IPS DF 6.9 (cell line): ENCODE data around the gene AOAH.

Source experiments
- DNase-seq: peaks from one replicate; pipeline ENCODE4 v3.0.0-alpha.2; 2013; ENCODE audit warnings: low read depth, low spot score
- H3K27ac ChIP-seq: one replicate; pipeline ENCODE4 v1.5.1; 2013; ENCODE audit warnings: low read length, control low read depth
- H3K27me3 ChIP-seq: 2 replicates; pipeline ENCODE4 v1.6.1; 2013; ENCODE audit warnings: mild to moderate bottlenecking, low read length; ENCODE audit not compliant: control insufficient read depth, insufficient read depth
- H3K36me3 ChIP-seq: 2 replicates; pipeline ENCODE4 v1.6.1; 2013; ENCODE audit warnings: low read length; ENCODE audit not compliant: control insufficient read depth, insufficient read depth
- H3K4me1 ChIP-seq: 2 replicates; pipeline ENCODE4 v1.6.1; 2013; ENCODE audit warnings: low read length; ENCODE audit not compliant: control insufficient read depth, insufficient read depth
- H3K4me3 ChIP-seq: 2 replicates; pipeline ENCODE4 v1.5.1; 2013; ENCODE audit warnings: mild to moderate bottlenecking, low read length
- H3K9me3 ChIP-seq: 2 replicates; pipeline ENCODE4 v1.6.1; 2013; ENCODE audit warnings: low read length, inconsistent platforms; ENCODE audit not compliant: control insufficient read depth, insufficient read depth
- WGBS: extraction: QIAGEN DNeasy Blood & Tissue Kit; methylation state at CpG from one replicate; pipeline ENCODE4 v1.1.7; 2013; ENCODE audit warnings: mixed read lengths, missing lambda C conversion rate; ENCODE audit not compliant: insufficient read length, insufficient coverage; 5-methylcytosine and 5-hydroxymethylcytosine counted together

AOAH gene

DNA sequence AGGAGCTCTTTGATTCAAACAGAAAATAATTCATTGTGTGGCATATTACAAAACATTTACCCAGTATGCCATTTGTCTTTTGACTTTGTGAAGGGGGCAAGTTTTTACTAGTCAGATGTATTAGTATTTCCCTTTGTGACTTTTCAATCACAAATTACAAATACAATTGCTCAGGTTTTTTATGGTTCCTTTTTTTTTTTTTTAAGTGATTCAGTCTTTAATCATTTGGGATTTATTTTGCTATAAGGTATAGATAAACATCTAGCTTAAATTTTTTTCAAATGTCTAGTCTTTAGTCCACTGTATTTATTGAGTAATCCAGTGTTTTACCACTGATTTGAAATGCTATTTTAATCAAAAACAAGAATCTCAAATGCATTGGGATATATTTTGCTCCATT is 75.9 kb downstream of the AOAH start:
- H3K4me1 ChIP-seq = peaks cover 2% of the 10 kb centered on the region
- no peaks in the 10 kb centered on the region for H3K9me3 ChIP-seq
- H3K27me3 ChIP-seq = no peaks in the 10 kb centered on the region
- H3K4me3 ChIP-seq = no peak overlapping the region
- no peak overlapping the region for H3K27ac ChIP-seq
- DNase-seq = no peak
- H3K36me3 ChIP-seq = no peaks in the 10 kb centered on the region

DNA sequence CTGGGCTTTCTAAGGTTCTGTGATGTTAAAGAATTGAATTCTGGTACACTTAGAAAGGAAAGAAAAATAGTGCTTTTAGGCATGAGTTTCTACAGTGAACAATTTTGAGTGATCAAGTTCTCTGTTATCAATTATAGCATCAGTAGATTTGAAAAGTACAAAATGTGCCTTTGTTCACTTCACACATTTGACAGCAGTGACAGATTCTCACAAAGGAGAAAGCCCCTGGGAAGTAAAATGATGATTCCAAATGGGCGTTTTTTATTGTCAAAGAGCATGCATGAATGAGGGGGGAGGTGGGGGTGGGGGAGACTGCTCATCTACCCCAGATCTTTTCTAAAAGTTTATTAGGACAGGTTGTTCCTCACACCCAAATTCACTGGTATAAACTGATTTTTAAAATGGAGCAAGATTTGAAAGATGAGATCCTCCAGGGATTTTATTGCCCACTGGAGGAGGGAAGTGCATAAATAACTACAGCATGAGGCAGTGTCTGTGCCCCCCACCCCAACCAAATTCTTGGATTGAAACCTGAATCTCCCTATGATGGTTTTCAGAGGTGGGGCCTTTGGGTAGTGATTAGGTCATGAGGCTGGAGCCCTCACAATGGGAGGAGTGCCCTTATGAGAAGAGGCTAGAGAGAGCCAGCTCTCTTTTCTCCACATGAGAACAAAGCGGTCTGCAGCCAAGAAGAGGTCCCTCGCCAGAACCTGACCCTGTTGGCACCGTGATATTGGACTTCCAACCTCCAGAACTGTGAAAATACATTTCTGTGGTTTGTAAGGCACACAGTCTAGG is 79.5 kb downstream of the AOAH start:
- Histone ChIP-seq H3K27ac (no peak overlapping the region), H3K27me3 (no peaks in the 10 kb centered on the region), H3K4me1 (no peaks in the 10 kb centered on the region), H3K4me3 (no peak overlapping the region), H3K9me3 (no peaks in the 10 kb centered on the region), H3K36me3 (no peaks in the 10 kb centered on the region; the same call in 1 of the 2 replicates)
- no CpG with 5 or more reads among the region's 4 CpGs for WGBS
- no peak for DNase-seq

DNA sequence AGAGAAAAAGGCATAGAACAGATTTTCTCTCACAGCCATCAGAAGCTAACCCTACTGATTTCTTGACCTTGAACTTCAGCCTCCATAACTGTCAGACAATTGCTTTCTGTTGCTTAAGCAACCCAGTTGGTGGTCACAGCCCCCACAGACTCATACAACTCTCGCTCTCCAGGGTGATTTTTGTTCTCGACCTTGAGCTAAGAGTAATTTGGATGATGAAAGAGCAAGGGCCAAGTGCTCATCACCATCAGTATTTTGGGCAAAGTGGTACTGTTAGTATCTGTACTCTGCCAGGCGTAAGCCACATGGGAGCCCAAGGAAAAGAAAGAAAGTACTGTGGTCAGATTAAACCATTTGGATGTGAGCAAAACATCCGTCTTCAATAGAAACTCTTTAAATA is 81.9 kb downstream of the AOAH start:
- no peak for DNase-seq
- Histone ChIP-seq H3K4me1 (0 out of 2 replicates have a peak, but pooled peaks cover 2% of the 10 kb centered on the region), H3K4me3 (no peak overlapping the region), H3K36me3 (no peaks in the 10 kb centered on the region; the same call in 1 of the 2 replicates), H3K27ac (no peak overlapping the region), H3K9me3 (no peaks in the 10 kb centered on the region), H3K27me3 (no peaks in the 10 kb centered on the region)
- no CpG with 5 or more reads among the region's 4 CpGs for WGBS

DNA sequence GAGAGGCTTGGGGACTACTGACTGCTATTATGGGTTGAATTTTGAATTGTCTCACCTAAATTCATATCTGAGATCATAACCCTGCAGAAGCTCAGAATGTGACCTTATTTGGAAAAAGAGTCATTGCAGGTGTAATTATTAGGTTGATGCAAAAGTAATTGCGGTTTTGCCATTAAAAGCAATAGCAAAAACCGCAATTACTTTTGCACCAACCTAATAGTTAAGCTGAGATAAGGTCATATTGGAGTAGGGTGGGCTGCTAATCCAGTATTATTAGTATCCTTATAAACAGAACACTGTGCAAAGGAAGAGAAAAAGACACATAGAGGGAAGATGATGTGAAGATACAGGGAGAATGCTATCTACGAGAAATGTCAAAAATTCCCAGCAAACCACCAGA is 82.3 kb downstream of the AOAH start:
- Histone ChIP-seq H3K9me3 (no peaks in the 10 kb centered on the region), H3K27me3 (no peaks in the 10 kb centered on the region), H3K36me3 (no peaks in the 10 kb centered on the region; the same call in 1 of the 2 replicates), H3K27ac (no peak overlapping the region), H3K4me3 (no peak overlapping the region), H3K4me1 (0 out of 2 replicates have a peak, but pooled peaks cover 2% of the 10 kb centered on the region)
- no peak for DNase-seq
- WGBS = no CpG with 5 or more reads among the region's 3 CpGs

DNA sequence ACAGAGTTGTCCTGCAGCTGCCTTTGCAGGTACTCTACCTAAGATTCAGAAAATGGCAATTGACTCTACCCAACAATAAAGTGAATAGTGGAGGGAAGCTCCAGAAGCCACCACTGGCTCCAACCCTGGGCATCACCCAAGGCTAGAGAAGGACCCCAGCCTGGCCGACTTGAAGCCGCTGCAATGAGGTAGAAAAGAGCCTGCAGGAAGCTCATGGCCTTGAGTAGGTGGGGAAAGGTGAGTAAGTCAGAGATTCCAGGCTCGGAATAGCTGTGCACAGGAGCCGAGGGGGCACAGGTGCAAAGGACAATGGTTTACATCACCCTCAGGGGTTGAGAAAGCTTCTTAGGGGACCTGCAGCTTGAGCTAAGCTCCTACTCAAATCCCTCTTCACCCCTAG is 83.6 kb downstream of the AOAH start:
- Histone ChIP-seq H3K27ac (no peak overlapping the region), H3K4me1 (0 out of 2 replicates have a peak, but pooled peaks cover 2% of the 10 kb centered on the region)

DNA sequence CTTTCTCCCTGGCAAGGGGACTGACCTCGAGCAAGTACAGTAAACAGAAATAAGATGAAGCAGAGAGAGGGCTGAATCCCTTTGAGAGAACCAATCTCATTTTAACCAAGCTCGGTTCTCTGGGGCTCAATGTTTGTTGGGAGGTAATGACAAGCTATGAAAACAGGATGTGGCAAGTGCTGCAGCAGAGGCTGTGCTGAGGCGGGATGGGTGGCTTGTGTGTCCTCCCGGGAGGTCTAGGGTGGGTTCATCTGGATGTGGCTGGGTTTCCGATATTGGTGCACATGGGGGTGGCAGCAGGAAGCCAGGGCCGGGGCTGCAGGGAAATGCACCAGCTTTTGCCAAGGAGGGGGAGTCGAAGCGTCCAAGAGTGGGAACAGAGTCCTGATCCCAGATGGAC is 84.5 kb downstream of the AOAH start:
- Histone ChIP-seq H3K4me3 (no peak overlapping the region), H3K36me3 (no peaks in the 10 kb centered on the region; the same call in 1 of the 2 replicates), H3K27me3 (no peaks in the 10 kb centered on the region), H3K27ac (no peak overlapping the region), H3K4me1 (0 out of 2 replicates have a peak, but pooled peaks cover 2% of the 10 kb centered on the region), H3K9me3 (no peaks in the 10 kb centered on the region)
- WGBS = no CpG with 5 or more reads among the region's 8 CpGs
- no peak for DNase-seq

More for the DNA sequence above, 83.6 kb downstream of the AOAH start:
- no CpG with 5 or more reads among the region's 4 CpGs for WGBS
- Histone ChIP-seq H3K9me3 (no peaks in the 10 kb centered on the region), H3K36me3 (no peaks in the 10 kb centered on the region; the same call in 1 of the 2 replicates), H3K27me3 (no peaks in the 10 kb centered on the region), H3K4me3 (no peak overlapping the region)
- no peak for DNase-seq

DNA sequence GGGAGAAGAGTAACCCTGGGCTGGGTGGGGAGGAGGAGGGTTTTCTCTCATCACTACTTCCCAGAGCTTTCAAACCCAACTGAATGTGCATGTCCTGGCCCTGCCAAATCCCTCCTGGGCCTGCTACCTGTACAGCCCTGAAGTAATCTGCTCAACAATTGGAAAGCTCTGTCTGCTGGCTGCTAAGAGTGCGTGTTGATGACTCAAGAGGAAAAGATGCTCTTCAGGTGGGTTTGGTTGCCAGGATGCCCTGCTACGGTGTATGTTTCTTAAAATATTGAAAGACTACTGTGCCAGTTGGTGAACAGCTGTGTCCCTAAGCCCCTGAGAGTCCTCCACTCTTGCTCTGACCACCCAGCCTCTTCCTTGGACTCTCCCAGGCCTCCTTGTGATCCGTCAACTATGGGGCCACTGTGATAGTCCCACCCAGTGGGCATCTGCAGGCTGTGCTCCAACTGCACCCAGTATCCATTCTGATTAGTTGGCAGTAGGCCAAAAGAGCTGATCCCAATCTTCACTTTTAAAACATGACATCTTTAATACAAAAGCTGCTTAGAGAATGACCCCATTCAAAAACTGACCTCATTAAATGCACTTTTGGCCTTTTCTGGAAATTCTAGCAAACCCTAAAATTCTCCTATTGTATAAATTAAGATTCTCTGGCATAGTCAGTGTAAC is 85.6 kb downstream of the AOAH start:
- H3K4me1 ChIP-seq = peaks cover 5% of the 10 kb centered on the region; the same call in 1 of the 2 replicates
- no peak overlapping the region for H3K4me3 ChIP-seq
- H3K9me3 ChIP-seq = no peaks in the 10 kb centered on the region
- no peak for DNase-seq
- H3K27ac ChIP-seq = no peak overlapping the region
- no peaks in the 10 kb centered on the region; the same call in 1 of the 2 replicates for H3K36me3 ChIP-seq
- no peaks in the 10 kb centered on the region for H3K27me3 ChIP-seq
- no CpG with 5 or more reads among the region's 3 CpGs for WGBS

DNA sequence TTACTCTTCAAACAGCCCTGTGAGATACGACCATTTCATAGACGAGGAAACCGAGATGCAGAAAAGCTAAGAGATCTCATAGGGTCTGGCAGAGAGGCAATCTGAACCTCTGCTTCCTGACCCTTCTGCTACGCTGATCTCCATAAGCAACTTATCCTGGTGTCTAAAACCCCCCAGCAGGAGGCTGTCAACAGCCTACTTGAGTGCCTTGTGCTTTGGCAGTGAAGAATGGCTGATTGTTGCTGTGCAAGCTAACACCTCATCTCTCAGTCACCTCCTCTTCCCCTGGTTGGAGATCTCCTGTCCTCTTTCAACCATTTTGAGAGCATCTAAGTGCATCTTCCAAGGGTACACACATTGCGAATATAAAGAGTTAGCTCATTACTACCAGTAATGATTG is 86.2 kb downstream of the AOAH start:
- no CpG with 5 or more reads among the region's 5 CpGs for WGBS
- H3K4me1 ChIP-seq = peaks cover 7% of the 10 kb centered on the region

DNA sequence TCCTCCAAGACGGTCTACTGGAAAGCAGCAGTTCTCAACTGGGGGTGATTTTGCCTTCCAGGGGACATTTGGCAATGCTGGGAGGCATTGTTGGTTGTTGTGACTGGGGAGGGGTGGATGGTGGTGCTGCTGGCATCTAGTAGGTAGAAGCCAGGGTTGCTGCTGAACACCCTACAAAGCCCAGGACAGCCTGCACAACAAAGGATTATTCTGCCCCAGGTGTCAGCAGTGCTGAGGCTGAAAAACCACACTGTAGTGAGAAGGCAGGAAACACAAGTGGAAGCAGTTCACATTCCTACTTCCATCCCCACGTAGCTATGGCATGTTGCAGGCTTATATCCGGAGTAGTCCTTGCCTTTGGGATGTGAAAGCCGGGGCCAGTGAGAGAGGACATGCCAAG is 86.9 kb downstream of the AOAH start:
- no peak overlapping the region for H3K4me3 ChIP-seq
- no peaks in the 10 kb centered on the region for H3K9me3 ChIP-seq
- WGBS = no CpG with 5 or more reads among the region's 4 CpGs
- no peaks in the 10 kb centered on the region; the same call in 1 of the 2 replicates for H3K36me3 ChIP-seq
- H3K27me3 ChIP-seq = no peaks in the 10 kb centered on the region
- H3K4me1 ChIP-seq = peaks cover 10% of the 10 kb centered on the region
- no peak for DNase-seq
- H3K27ac ChIP-seq = no peak overlapping the region

More for the DNA sequence above, 86.2 kb downstream of the AOAH start:
- Histone ChIP-seq H3K36me3 (no peaks in the 10 kb centered on the region; the same call in 1 of the 2 replicates), H3K27me3 (no peaks in the 10 kb centered on the region), H3K4me3 (no peak overlapping the region), H3K9me3 (no peaks in the 10 kb centered on the region), H3K27ac (no peak overlapping the region)
- no peak for DNase-seq

DNA sequence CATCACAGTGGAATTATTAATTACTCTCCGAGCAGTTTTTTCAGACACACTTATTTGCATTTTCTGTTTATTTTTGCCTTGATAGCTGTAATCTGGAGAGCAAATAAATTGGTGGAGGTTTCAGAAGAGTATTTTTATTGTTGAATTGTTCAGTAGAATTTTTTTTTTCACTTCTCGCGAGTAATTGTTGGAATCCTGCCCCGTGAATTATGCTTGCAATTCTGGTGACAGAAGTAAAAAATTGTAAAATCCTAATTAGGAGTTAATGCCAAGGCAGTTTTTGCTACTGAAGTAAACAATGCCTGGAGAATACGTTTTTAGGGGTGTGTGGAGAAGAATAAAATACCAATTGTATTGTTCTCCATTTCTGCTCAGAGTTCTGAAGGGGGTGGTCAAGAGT is 88.2 kb downstream of the AOAH start:
- Histone ChIP-seq H3K4me3 (no peak overlapping the region), H3K27me3 (no peaks in the 10 kb centered on the region), H3K36me3 (no peaks in the 10 kb centered on the region; the same call in 1 of the 2 replicates), H3K27ac (no peak overlapping the region), H3K4me1 (peaks cover 12% of the 10 kb centered on the region), H3K9me3 (no peaks in the 10 kb centered on the region)
- no peak for DNase-seq
- WGBS = no CpG with 5 or more reads among the region's 5 CpGs
